Neural crest cell (in vitro differentiated cells): ENCODE results near the gene SYNGAP1. TPM values are rescaled to one million over a fixed set of nuclear protein-coding genes. Genes with fewer than 3 reads are reported as not detected.
A peak's percentile ranks its signal among the peaks of the same experiment; 100 is the strongest.
"Not testable (repeated sequence)": the region's sequence is repeated elsewhere in the genome, so short reads cannot be mapped to it uniquely, and the experiment has no call there.

Source experiments
- DNase-seq: peaks from one replicate; pipeline ENCODE4 v3.0.0; 2021; ENCODE audit warnings: low read depth, mixed read lengths, low spot score
- H3K27ac Mint-ChIP-seq: one replicate; pipeline ENCODE4 v1.8.0; 2021; ENCODE audit warnings: mild to moderate bottlenecking, mixed read lengths; ENCODE audit not compliant: unreplicated experiment
- H3K27me3 Mint-ChIP-seq: 2 replicates; pipeline ENCODE4 v1.8.0; 2021; ENCODE audit warnings: low read depth, mild to moderate bottlenecking, mixed read lengths
- H3K36me3 Mint-ChIP-seq: 2 replicates; pipeline ENCODE4 v1.8.0; 2021; ENCODE audit warnings: low read depth, mild to moderate bottlenecking, mixed read lengths
- H3K4me1 Mint-ChIP-seq: 2 replicates; pipeline ENCODE4 v1.8.0; 2021; ENCODE audit warnings: mixed read lengths
- H3K4me3 Mint-ChIP-seq: one replicate; pipeline ENCODE4 v1.8.0; 2021; ENCODE audit warnings: mild to moderate bottlenecking, mixed read lengths
- H3K9me3 Mint-ChIP-seq: 2 replicates; pipeline ENCODE4 v1.8.0; 2021; ENCODE audit warnings: mixed read lengths
- CTCF ChIP-seq: fragments of 200-600 bp; sonication (generic); conservative IDR thresholded peaks from 2 replicates; pipeline ENCODE4 v1.5.0; 2021; ENCODE audit warnings: antibody characterized with exemption, mild to moderate bottlenecking
- total RNA-seq: library from RNA; stranded (reverse); gene quantifications from 2 replicates; pipeline ENCODE4 v1.2.1, GENCODE V29; 2021

SYNGAP1 gene
- total RNA-seq, 1 donor from 2014 or later: 72.4 TPM

GRCh38 chr6:33377171-33377570, 42.7 kb upstream of the SYNGAP1 start:
- Mint-ChIP-seq H3K4me3 (no peak overlapping the region), H3K4me1 (no peaks in the 10 kb centered on the region), H3K27me3 (peaks cover 3% of the 10 kb centered on the region), H3K9me3 (no peaks in the 10 kb centered on the region), H3K27ac (no peak overlapping the region), H3K36me3 (no peaks in the 10 kb centered on the region)
- no peak for DNase-seq
- no peak for TF ChIP-seq CTCF

- H3K4me3 Mint-ChIP-seq, DNase-seq, H3K4me1 Mint-ChIP-seq, H3K9me3 Mint-ChIP-seq, H3K36me3 Mint-ChIP-seq, H3K27ac Mint-ChIP-seq, H3K27me3 Mint-ChIP-seq: not testable (repeated sequence)
Observed at GRCh38 chr6:33379184-33379583, 40.7 kb upstream of the SYNGAP1 start.

GRCh38 chr6:33380272-33380981, 39.4 kb upstream of the SYNGAP1 start:
- TF ChIP-seq CTCF: no peak
- H3K4me3 Mint-ChIP-seq: no peak overlapping the region
- no peaks in the 10 kb centered on the region for H3K9me3 Mint-ChIP-seq
- no peaks in the 10 kb centered on the region for H3K27me3 Mint-ChIP-seq
- no peaks in the 10 kb centered on the region for H3K36me3 Mint-ChIP-seq
- H3K4me1 Mint-ChIP-seq: peaks cover 4% of the 10 kb centered on the region
- no peak for DNase-seq
- H3K27ac Mint-ChIP-seq: no peak overlapping the region

- Mint-ChIP-seq H3K4me3 (no peak overlapping the region), H3K36me3 (no peaks in the 10 kb centered on the region), H3K27me3 (no peaks in the 10 kb centered on the region), H3K9me3 (no peaks in the 10 kb centered on the region), H3K27ac (no peak overlapping the region), H3K4me1 (peaks cover 4% of the 10 kb centered on the region)
- no peak for DNase-seq
- TF ChIP-seq CTCF: no peak
Observed at GRCh38 chr6:33383427-33384185, 36.3 kb upstream of the SYNGAP1 start.

- H3K27me3 Mint-ChIP-seq: no peaks in the 10 kb centered on the region
- H3K27ac Mint-ChIP-seq: no peak overlapping the region
- peak; percentile 46 for TF ChIP-seq CTCF
- no peak for DNase-seq
- H3K36me3 Mint-ChIP-seq: no peaks in the 10 kb centered on the region
- H3K4me3 Mint-ChIP-seq: peak overlapping the region; percentile 2
- peaks cover 4% of the 10 kb centered on the region for H3K4me1 Mint-ChIP-seq
- no peaks in the 10 kb centered on the region for H3K9me3 Mint-ChIP-seq
Observed at GRCh38 chr6:33384581-33385020, 35.3 kb upstream of the SYNGAP1 start.

- H3K27ac Mint-ChIP-seq: no peak overlapping the region
- DNase-seq: no peak
- no peaks in the 10 kb centered on the region for H3K27me3 Mint-ChIP-seq
- H3K9me3 Mint-ChIP-seq: no peaks in the 10 kb centered on the region
- H3K4me1 Mint-ChIP-seq: peaks cover 40% of the 10 kb centered on the region
- peaks cover 6% of the 10 kb centered on the region for H3K36me3 Mint-ChIP-seq
- no peak for TF ChIP-seq CTCF
- H3K4me3 Mint-ChIP-seq: peak overlapping the region; percentile 98
Observed at GRCh38 chr6:33390173-33390572, 29.7 kb upstream of the SYNGAP1 start.
